ENCODE measurements around the gene ZFAND3. TPM values are rescaled to one million over a fixed set of nuclear protein-coding genes. Genes with fewer than 3 reads are reported as not detected.

The ZFAND3 gene
- total RNA-seq, 1 experiment from 2014 or later, result 22.2 TPM

GRCh38 chr6:38174806-38175495 is 355.4 kb downstream of the ZFAND3 start:
- no peaks in the 10 kb centered on the region for H3K9me2 ChIP-seq (replicated peaks; ENCODE audit: low read length)
- no peak for ATAC-seq
- no peak overlapping the region for H3K4me2 ChIP-seq (ENCODE audit: low read length)
- no peaks in the 10 kb centered on the region for H4K20me1 ChIP-seq (ENCODE audit: low read length)
- ChIA-PET CTCF (no interaction called here), POLR2A (ENCODE audit: unreplicated experiment) (interaction anchor here (0.7 kb wide), 1 partner anchor 92 kb away, joined by 4 read pairs; no protein-coding TSS in a partner anchor)
- intact Hi-C loops (cut with micrococcal nuclease), result loop anchor here (10.0 kb wide), 1 partner anchor 110 kb away; no protein-coding TSS in a partner anchor
- no peaks in the 10 kb centered on the region for H3K79me2 ChIP-seq (ENCODE audit: low read length)
- TF ChIP-seq EZH2 (IDR thresholded peaks at IDR 0.05; ENCODE audit: low read length, unreplicated experiment) (no peak), EZH2phosphoT487 (IDR thresholded peaks at IDR 0.05; ENCODE audit: borderline replicate concordance, low read length) (no peak), CTCF (conservative IDR thresholded peaks at IDR 0.05; ENCODE audit: low read depth, low read length) (no peak)
- H3K36me3 ChIP-seq (ENCODE audit: low read depth, low read length), result no peaks in the 10 kb centered on the region
- H3F3A ChIP-seq (ENCODE audit: low read length, unreplicated experiment), result no peaks in the 10 kb centered on the region
- no peaks in the 10 kb centered on the region for H3K27me3 ChIP-seq (ENCODE audit: low read length)
- H3K9ac ChIP-seq (ENCODE audit: low read length), result no peak overlapping the region
- no TSS peak for BruUV-seq (replicated peaks)
- no peaks in the 10 kb centered on the region for H3K9me3 ChIP-seq (ENCODE audit: low read length)
- H3K4me1 ChIP-seq (ENCODE audit: insufficient read depth, low read length), result peaks cover 13% of the 10 kb centered on the region
- DNase-seq, result no peak
- H3K27ac ChIP-seq (ENCODE audit: low read length), result peak overlapping the region; percentile 15
- H2AFZ ChIP-seq (ENCODE audit: low read length), result no peak overlapping the region
- H3K4me3 ChIP-seq (ENCODE audit: low read length), result no peak overlapping the region

GRCh38 chr6:38175786-38176185 is 356.3 kb downstream of the ZFAND3 start:
- ChIA-PET CTCF (no interaction called here), POLR2A (ENCODE audit: unreplicated experiment) (interaction anchor here (0.7 kb wide), 1 partner anchor 91 kb away, joined by 4 read pairs; no protein-coding TSS in a partner anchor)
- H3K4me3 ChIP-seq (ENCODE audit: low read length), result no peak overlapping the region
- H3K4me2 ChIP-seq (ENCODE audit: low read length), result no peak overlapping the region
- H3F3A ChIP-seq (ENCODE audit: low read length, unreplicated experiment), result no peaks in the 10 kb centered on the region
- intact Hi-C loops (cut with micrococcal nuclease), result loop anchor here (10.0 kb wide), 1 partner anchor 109 kb away; no protein-coding TSS in a partner anchor
- BruUV-seq (replicated peaks), result no TSS peak
- H3K4me1 ChIP-seq (ENCODE audit: insufficient read depth, low read length), result peaks cover 13% of the 10 kb centered on the region
- ATAC-seq, result no peak
- DNase-seq, result no peak
- H3K79me2 ChIP-seq (ENCODE audit: low read length), result no peaks in the 10 kb centered on the region
- no peaks in the 10 kb centered on the region for H3K9me3 ChIP-seq (ENCODE audit: low read length)
- no peaks in the 10 kb centered on the region for H4K20me1 ChIP-seq (ENCODE audit: low read length)
- H3K36me3 ChIP-seq (ENCODE audit: low read depth, low read length), result no peaks in the 10 kb centered on the region
- no peak overlapping the region for H3K9ac ChIP-seq (ENCODE audit: low read length)
- no peaks in the 10 kb centered on the region for H3K27me3 ChIP-seq (ENCODE audit: low read length)
- no peaks in the 10 kb centered on the region for H3K9me2 ChIP-seq (replicated peaks; ENCODE audit: low read length)
- no peak overlapping the region for H3K27ac ChIP-seq (ENCODE audit: low read length)
- TF ChIP-seq EZH2 (IDR thresholded peaks at IDR 0.05; ENCODE audit: low read length, unreplicated experiment) (no peak), EZH2phosphoT487 (IDR thresholded peaks at IDR 0.05; ENCODE audit: borderline replicate concordance, low read length) (no peak), CTCF (conservative IDR thresholded peaks at IDR 0.05; ENCODE audit: low read depth, low read length) (no peak)
- H2AFZ ChIP-seq (ENCODE audit: low read length), result no peak overlapping the region

All from PC-3 (cell line).